Body of pancreas (tissue), 4 donors: ENCODE results near the gene BSND.

ENCODE experiments used
- CTCF ChIP-seq, 7 experiments: fragments of 450-650 bp in 4 of 7; fragments of 200-600 bp in 3 of 7; sonication (generic) in 3 of 7; IDR thresholded peaks; one replicate each; pipeline ENCODE4 v1.5.1; 2016 to 2019; ENCODE audit warnings: antibody characterized with exemption in 7 of 7
- POLR2A ChIP-seq, 3 donors: fragments of 450-650 bp; IDR thresholded peaks; one replicate each; pipeline ENCODE4 v1.6.1; 2016; ENCODE audit warnings: antibody characterized with exemption in 3 of 3, mild to moderate bottlenecking in 2 of 3

GRCh38 chr1:54986025-54986424 is 12.7 kb upstream of the BSND start:
- TF ChIP-seq CTCF (IDR thresholded peaks at IDR 0.05): no peak
- TF ChIP-seq POLR2A (IDR thresholded peaks at IDR 0.05): no peak
